Measurements from ENCODE around the gene EZH2. TPM values are rescaled to one million over a fixed set of nuclear protein-coding genes. Genes with fewer than 3 reads are reported as not detected.

EZH2 gene
- total RNA-seq, 2 experiments from 2014 or later: 132 to 133 TPM

DNA sequence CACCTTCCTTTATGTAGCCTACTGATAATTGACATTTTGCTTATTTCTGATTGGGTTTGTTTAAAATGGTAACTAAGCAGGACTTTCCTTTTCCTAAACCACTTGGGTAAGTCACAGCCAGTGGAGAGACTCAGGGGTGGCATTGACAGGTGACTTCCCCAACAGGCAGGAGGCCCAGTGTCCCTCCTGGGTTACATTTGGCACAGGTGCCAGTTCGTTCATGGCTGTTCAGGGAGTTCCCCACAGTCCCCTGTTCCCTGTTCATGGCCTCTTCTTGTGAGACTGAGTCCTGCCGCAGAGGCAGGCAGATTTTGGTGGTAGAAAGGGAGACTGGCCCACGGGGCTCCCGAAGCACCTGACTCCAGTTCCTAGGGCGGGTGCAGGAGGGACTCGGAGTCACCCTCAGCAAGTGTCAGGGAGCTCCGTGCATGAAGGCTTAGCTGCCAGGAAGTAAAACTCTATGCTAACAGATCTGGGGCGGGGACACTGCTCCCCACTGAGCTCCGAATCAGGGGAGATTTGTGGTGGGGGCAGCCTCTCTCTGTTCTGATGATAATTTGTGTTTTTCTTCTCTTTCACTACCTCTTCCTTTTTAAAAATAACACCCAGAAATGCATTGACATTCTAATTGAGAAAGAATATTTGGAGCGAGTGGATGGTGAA lies 84.1 kb downstream of the EZH2 start:
- Mint-ChIP-seq H3K9me3 (no peaks in the 10 kb centered on the region), H3K36me3 (ENCODE audit: low read depth) (peaks cover 34% of the 10 kb centered on the region), H3K4me1 (ENCODE audit: low read depth) (no peaks in the 10 kb centered on the region), H3K27ac (no peak overlapping the region), H3K27me3 (ENCODE audit: low read depth) (no peaks in the 10 kb centered on the region), H3K4me3 (no peak overlapping the region)
- CTCF ChIA-PET: no interaction called here
- DNase-seq: no peak
- intact Hi-C loops (cut with micrococcal nuclease): loop anchor here (5.0 kb wide), 1 partner anchor 32 kb away; no protein-coding TSS in a partner anchor

DNA sequence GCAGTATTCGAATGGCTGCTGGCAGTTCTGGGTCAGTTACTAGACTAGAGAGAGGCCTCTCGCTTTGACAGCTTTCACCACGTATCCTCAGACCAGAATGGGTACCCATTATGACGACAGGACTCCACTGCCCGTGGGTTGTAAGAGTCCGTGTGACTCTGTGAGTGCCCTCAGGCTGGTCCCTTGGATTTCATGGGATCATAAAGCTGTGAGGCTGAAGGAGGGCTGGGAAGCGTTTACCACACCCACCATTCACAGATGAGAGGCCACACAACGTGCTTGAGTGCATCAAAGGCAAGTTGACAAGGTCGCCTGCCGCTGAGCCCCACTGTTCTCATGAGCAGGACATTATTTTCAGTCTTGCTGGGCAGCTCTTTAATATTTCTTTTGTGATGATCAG lies 87.2 kb downstream of the EZH2 start:
- Mint-ChIP-seq H3K9me3 (no peaks in the 10 kb centered on the region), H3K36me3 (ENCODE audit: low read depth) (peaks cover 48% of the 10 kb centered on the region), H3K4me3 (no peak overlapping the region), H3K27ac (no peak overlapping the region), H3K27me3 (ENCODE audit: low read depth) (no peaks in the 10 kb centered on the region), H3K4me1 (ENCODE audit: low read depth) (peaks cover 4% of the 10 kb centered on the region)
- CTCF ChIA-PET: no interaction called here
- DNase-seq: no peak
- intact Hi-C loops (cut with micrococcal nuclease): loop anchor here (5.0 kb wide), 1 partner anchor 35 kb away; no protein-coding TSS in a partner anchor

DNA sequence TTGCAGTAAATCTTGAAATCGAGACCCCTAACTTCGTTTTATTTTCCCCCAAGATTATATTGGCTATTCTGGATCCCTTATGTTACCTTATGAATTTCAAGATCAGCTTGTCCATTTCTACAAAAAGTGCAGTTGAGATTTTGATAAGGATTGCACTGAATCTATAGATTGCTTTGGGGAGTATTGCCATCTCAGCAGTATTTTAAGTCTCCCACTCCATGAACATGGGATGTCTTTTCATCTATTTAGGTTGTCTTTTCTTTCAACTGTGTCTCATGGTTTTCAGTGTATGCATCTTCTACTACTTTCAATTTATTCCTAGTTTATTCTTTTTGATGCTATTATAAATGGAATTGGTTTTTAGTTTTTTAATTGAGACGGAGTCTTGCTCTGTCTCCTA lies 89.6 kb downstream of the EZH2 start:
- peaks cover 39% of the 10 kb centered on the region for H3K36me3 Mint-ChIP-seq (ENCODE audit: low read depth)
- no peaks in the 10 kb centered on the region for H3K9me3 Mint-ChIP-seq
- no peaks in the 10 kb centered on the region for H3K27me3 Mint-ChIP-seq (ENCODE audit: low read depth)
- no peak for DNase-seq
- no peak overlapping the region for H3K4me3 Mint-ChIP-seq
- H3K4me1 Mint-ChIP-seq (ENCODE audit: low read depth): peaks cover 4% of the 10 kb centered on the region
- H3K27ac Mint-ChIP-seq: no peak overlapping the region
- intact Hi-C loops (cut with micrococcal nuclease): loop anchor here (5.0 kb wide), 1 partner anchor 287 kb away; no protein-coding TSS in a partner anchor
- CTCF ChIA-PET: no interaction called here

DNA sequence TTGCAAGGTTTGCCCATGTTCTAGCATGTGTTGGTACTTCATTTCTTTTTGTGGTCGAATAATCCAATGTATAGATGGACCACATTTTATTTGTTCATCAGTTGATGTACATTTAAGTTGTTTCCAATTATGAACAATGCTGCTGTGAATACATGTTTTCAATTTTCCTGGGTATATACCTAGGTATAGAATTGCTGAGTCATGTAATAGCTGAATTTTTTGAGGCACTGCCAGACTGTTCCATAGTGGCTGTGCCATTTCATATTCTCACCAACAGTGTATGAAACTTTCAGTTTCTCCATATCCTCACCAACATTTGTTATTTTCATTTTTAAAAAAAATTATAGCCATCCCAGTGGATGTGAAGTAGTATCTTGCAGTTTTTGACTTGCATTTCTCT lies 90.5 kb downstream of the EZH2 start:
- H3K9me3 Mint-ChIP-seq: no peaks in the 10 kb centered on the region
- H3K36me3 Mint-ChIP-seq (ENCODE audit: low read depth): peaks cover 40% of the 10 kb centered on the region
- intact Hi-C loops (cut with micrococcal nuclease): loop anchor here (5.0 kb wide), 1 partner anchor 286 kb away; no protein-coding TSS in a partner anchor
- H3K27ac Mint-ChIP-seq: peak overlapping the region; percentile 34
- no peak overlapping the region for H3K4me3 Mint-ChIP-seq
- peaks cover 4% of the 10 kb centered on the region for H3K4me1 Mint-ChIP-seq (ENCODE audit: low read depth)
- H3K27me3 Mint-ChIP-seq (ENCODE audit: low read depth): no peaks in the 10 kb centered on the region
- no peak for DNase-seq
- CTCF ChIA-PET: interaction anchor here (1.0 to 1.4 kb wide), 3 partner anchors 20 to 219 kb away, joined by 3 to 4 read pairs (median 3); no protein-coding TSS in a partner anchor

DNA sequence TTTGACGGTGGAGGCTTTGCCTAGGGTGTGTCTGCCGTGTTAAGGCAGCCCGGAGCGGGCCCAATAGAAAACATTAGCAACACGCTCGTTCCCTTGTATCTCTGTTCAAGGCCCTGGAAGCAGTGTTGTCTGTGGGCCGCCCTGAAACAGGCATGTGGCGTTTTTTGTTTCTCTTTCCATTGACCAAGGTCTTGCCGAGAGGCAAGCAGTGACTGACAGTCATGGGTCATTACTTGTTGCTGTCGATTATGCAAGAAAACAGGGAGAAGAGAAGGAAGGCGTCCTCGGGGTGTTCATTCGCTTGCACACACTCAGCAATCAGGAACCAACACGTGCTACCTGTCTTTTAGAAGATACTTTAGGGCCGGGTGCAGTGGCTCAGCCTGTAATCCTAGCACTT lies 92.5 kb downstream of the EZH2 start:
- Mint-ChIP-seq H3K27ac (no peak overlapping the region), H3K27me3 (ENCODE audit: low read depth) (no peaks in the 10 kb centered on the region), H3K4me3 (no peak overlapping the region), H3K36me3 (ENCODE audit: low read depth) (peaks cover 42% of the 10 kb centered on the region), H3K4me1 (ENCODE audit: low read depth) (peaks cover 4% of the 10 kb centered on the region), H3K9me3 (no peaks in the 10 kb centered on the region)
- CTCF ChIA-PET: interaction anchor here (0.6 kb wide), 1 partner anchor 22 kb away, joined by 3 read pairs; no protein-coding TSS in a partner anchor
- DNase-seq: no peak
- intact Hi-C loops (cut with micrococcal nuclease): loop anchor here (5.0 kb wide), 1 partner anchor 284 kb away; no protein-coding TSS in a partner anchor

DNA sequence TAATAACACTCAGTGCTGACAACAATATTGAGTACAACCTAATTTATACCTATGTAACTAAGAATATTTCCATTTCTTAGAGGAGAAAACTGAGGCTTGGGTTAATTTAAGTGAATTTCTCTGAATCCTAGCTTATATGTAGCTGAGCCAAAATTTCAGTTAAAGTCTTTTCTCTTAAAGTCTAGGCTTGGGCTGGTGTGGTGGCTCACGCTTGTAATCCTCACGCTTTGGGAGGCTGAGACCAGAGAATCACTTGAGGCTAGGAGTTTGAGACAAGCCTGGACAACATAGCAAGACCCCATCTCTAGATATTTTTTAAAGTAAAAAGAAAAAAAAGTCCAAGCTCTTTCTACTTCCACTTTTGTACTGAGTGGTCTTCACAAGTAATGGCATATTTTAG lies 93.2 kb downstream of the EZH2 start:
- Mint-ChIP-seq H3K27me3 (ENCODE audit: low read depth) (no peaks in the 10 kb centered on the region), H3K4me3 (no peak overlapping the region), H3K36me3 (ENCODE audit: low read depth) (peaks cover 38% of the 10 kb centered on the region), H3K27ac (no peak overlapping the region), H3K4me1 (ENCODE audit: low read depth) (peaks cover 4% of the 10 kb centered on the region), H3K9me3 (no peaks in the 10 kb centered on the region)
- CTCF ChIA-PET: no interaction called here
- no peak for DNase-seq
- intact Hi-C loops (cut with micrococcal nuclease): loop anchor here (5.0 kb wide), 1 partner anchor 284 kb away; no protein-coding TSS in a partner anchor

DNA sequence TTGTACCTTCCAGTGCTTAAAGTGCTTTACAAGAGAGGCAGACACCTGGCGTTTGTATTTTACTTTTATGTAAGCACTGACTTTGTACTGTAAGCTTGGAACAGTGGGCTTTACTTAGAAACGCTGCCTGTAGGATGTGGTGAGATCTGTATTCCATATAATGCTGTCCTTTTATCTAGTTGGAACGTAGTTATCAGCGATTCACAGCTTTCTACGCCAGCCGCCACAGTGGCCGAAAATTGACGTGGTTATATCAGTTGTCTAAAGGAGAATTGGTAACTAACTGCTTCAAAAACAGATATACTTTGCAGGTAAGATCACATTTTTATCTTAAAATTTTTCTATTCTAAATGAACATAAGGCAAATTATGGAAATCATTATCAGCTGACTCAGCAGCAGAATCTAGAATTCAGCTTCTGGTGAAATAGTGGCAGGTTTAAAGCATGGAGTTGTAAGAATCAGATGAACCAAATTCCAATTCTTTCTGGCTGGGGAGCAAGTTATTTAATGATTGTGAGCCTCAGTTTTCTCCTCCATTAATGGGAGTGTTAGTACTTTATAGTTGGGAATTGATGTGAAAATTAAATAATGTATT lies 93.9 kb downstream of the EZH2 start:
- DNase-seq: no peak
- Mint-ChIP-seq H3K4me1 (ENCODE audit: low read depth) (peaks cover 4% of the 10 kb centered on the region), H3K36me3 (ENCODE audit: low read depth) (peaks cover 38% of the 10 kb centered on the region), H3K9me3 (no peaks in the 10 kb centered on the region), H3K27ac (no peak overlapping the region), H3K4me3 (no peak overlapping the region), H3K27me3 (ENCODE audit: low read depth) (no peaks in the 10 kb centered on the region)
- intact Hi-C loops (cut with micrococcal nuclease): loop anchor here (5.0 kb wide), 1 partner anchor 283 kb away; no protein-coding TSS in a partner anchor
- CTCF ChIA-PET: no interaction called here

DNA sequence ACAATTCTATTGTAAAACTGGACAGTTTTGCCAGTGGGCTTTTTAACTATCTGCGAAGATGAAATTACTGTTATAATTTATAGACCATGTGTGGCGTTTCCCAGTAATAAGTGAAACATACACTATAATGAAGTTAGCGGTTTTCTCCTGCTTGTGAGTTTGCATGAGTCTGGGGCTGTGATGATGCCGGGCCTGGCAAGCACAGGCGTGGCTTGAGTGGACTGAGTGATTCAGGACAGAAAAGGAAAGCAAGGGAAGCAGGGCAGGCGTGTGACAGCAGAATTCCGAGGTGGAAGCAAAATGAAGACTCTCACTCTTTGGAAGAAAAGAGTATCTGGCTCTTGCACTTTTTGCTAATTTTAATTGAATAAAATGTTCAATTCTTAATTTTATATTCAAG lies 94.9 kb downstream of the EZH2 start:
- H3K4me3 Mint-ChIP-seq: no peak overlapping the region
- CTCF ChIA-PET: no interaction called here
- H3K27ac Mint-ChIP-seq: no peak overlapping the region

DNA sequence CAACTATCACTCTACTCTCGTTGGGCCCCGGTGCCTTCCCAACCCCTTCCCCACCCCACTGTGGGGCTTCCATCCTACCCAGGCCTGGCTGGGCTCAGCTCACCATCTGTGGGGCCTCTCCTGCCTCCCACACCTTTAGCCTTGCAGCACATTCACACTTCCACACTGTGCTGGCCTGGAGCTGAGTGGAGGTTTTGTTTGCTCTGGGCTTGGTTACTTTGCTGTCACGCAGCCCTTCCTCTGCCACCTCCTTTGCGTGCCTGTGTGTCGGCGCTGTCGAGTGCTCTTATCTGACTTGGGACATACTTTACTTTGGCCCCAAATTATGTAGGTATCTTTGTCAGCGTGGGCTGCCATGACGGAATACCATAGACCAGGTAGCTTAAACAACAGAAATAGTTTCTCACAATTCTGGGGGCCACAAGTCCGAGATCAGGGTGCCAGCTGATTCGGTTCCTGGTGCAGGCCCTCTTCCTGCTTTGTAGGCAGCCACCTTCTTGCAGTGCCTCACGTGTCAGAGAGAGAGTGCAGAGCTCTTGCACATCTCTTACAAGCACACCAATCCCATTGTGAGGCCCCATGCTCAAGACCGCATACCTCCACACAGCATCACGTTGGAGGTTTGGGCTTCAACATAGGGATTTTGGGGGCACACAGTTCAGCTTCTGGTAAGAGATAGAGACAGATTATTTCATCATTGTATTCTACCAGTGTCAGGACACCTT lies 96.4 kb downstream of the EZH2 start:
- no peak overlapping the region for H3K27ac Mint-ChIP-seq
- H3K36me3 Mint-ChIP-seq (ENCODE audit: low read depth): peaks cover 36% of the 10 kb centered on the region
- intact Hi-C loops (cut with micrococcal nuclease): no loop called here
- no peaks in the 10 kb centered on the region for H3K27me3 Mint-ChIP-seq (ENCODE audit: low read depth)
- no peaks in the 10 kb centered on the region for H3K9me3 Mint-ChIP-seq
- DNase-seq: no peak
- no peaks in the 10 kb centered on the region for H3K4me1 Mint-ChIP-seq (ENCODE audit: low read depth)
- CTCF ChIA-PET: interaction anchor here (1.4 kb wide), 1 partner anchor 68 kb away, joined by 5 read pairs; no protein-coding TSS in a partner anchor
- no peak overlapping the region for H3K4me3 Mint-ChIP-seq

More for the DNA sequence above, 94.9 kb downstream of the EZH2 start:
- Mint-ChIP-seq H3K9me3 (no peaks in the 10 kb centered on the region), H3K4me1 (ENCODE audit: low read depth) (peaks cover 4% of the 10 kb centered on the region), H3K36me3 (ENCODE audit: low read depth) (peaks cover 37% of the 10 kb centered on the region), H3K27me3 (ENCODE audit: low read depth) (no peaks in the 10 kb centered on the region)
- no peak for DNase-seq
- intact Hi-C loops (cut with micrococcal nuclease): no loop called here

DNA sequence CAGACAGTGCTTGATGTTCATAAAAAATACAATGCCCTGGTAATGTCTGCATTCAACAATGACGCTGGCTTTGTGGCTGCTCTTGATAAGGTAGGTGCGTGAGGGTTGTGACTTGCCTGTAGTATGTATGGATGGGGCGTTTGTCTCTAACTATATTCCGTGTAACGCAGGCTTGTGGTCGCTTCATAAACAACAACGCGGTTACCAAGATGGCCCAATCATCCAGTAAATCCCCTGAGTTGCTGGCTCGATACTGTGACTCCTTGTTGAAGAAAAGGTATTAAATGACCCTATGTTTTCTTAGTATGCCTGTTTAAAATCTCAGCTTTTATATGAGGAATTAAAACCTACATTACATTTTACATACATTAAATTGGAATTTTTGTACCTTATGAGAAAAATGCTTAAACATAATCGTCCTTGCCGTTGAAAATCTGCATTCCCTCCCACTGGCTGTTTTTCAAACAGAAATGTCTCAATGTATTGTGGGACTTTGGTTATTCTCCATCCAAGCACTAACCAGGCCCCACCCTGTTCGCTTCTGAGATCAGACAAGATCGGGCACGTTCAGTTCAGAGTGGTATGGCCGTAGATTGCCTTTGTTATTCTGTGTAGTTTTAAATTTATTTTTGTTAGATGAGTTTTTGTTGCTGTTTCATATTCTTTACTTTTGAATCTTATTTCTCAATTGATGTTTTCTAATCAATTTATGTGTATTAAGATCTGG lies 100.1 kb downstream of the EZH2 start:
- intact Hi-C loops (cut with micrococcal nuclease): no loop called here
- Mint-ChIP-seq H3K27ac (peak overlapping the region; percentile 39), H3K36me3 (ENCODE audit: low read depth) (peaks cover 28% of the 10 kb centered on the region), H3K4me3 (no peak overlapping the region), H3K9me3 (no peaks in the 10 kb centered on the region), H3K4me1 (ENCODE audit: low read depth) (no peaks in the 10 kb centered on the region), H3K27me3 (ENCODE audit: low read depth) (no peaks in the 10 kb centered on the region)
- no peak for DNase-seq
- CTCF ChIA-PET: interaction anchor here (0.6 kb wide), 1 partner anchor 98 kb away, joined by 3 read pairs; no protein-coding TSS in a partner anchor

DNA sequence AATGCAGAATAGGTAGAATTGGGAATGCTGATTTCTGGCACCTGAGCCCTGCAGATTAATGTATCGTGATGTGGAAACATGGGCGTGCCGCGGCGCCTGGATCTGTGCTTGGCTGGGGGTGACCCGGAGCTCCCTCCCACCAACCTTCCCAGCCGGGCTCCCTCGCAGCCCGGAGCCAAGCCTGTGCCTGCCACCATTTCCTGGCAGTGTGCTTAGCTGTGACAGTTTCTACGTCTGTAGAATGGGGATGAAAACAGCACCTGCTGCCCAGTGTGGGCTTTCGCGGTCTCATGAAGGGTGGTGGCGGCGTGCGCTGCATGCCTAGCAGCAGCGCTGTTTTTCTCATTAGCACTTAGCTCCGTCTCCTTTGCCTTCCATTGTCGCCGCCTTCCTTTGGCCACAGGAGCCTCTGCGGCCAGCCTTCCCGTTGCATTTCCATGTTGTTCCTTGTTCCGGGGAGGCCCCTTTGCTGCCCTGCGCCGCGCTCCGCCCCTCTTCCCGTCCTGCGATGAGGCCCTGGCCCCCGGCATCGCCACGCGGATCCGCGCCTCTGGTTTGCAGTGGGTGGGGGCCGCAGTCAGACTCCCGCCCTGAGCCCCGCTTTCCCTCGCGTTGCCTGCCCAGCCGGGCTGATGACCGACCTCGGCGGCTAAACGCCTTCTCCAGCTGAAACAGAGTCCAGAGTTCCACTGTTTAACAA lies 101.2 kb downstream of the EZH2 start:
- H3K27ac Mint-ChIP-seq: no peak overlapping the region
- intact Hi-C loops (cut with micrococcal nuclease): no loop called here
- peaks cover 27% of the 10 kb centered on the region for H3K36me3 Mint-ChIP-seq (ENCODE audit: low read depth)

More for the DNA sequence above, 101.2 kb downstream of the EZH2 start:
- Mint-ChIP-seq H3K9me3 (no peaks in the 10 kb centered on the region), H3K4me3 (no peak overlapping the region), H3K4me1 (ENCODE audit: low read depth) (no peaks in the 10 kb centered on the region), H3K27me3 (ENCODE audit: low read depth) (no peaks in the 10 kb centered on the region)
- no peak for DNase-seq
- CTCF ChIA-PET: no interaction called here
